Measurements from ENCODE around the gene CABP2. TPM values are rescaled to one million over a fixed set of nuclear protein-coding genes. Genes with fewer than 3 reads are reported as not detected.
"Not testable (repeated sequence)": the region's sequence is repeated elsewhere in the genome, so short reads cannot be mapped to it uniquely, and the experiment has no call there.

Gene CABP2
- total RNA-seq, 1 donor from 2014 or later, result not detected

DNA sequence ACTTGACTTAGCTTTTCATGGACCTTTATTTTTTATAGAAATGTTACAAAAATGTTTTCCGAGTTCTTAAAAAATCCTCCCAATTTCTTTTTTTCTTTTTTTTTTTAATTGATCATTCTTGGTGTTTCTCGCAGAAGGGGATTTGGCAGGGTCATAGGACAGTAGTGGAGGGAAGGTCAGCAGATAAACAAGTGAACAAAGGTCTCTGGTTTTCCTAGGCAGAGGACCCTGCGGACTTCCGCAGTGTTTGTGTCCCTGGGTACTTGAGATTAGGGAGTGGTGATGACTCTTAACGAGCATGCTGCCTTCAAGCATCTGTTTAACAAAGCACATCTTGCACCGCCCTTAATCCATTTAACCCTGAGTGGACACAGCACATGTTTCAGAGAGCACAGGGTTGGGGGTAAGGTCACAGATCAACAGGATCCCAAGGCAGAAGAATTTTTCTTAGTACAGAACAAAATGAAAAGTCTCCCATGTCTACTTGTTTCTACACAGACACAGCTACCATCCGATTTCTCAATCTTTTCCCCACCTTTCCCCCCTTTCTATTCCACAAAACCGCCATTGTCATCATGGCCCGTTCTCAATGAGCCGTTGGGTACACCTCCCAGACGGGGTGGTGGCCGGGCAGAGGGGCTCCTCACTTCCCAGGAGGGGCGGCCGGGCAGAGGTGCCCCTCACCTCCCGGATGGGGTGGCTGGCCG, 45.7 kb downstream of the CABP2 start:
- DNase-seq (ENCODE audit: low read depth), result not testable (repeated sequence)

DNA sequence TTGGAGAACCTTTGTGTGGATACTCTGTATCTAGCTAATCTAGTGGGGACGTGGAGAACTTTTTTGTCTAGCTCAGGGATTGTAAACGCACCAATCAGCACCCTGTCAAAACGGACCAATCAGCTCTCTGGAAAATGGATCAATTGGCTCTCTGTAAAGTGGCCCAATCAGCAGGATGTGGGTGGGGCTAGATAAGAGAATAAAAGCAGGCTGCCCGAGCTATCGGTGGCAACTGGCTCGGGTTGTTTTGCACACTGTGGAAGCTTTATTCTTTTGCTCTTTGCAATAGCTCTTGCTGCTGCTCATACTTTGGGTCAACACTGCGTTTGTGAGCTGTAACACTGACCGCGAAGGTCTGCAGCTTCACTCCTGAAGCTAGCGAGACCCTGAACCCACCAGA, 46.6 kb downstream of the CABP2 start:
- not testable (repeated sequence) for DNase-seq (ENCODE audit: low read depth)

DNA sequence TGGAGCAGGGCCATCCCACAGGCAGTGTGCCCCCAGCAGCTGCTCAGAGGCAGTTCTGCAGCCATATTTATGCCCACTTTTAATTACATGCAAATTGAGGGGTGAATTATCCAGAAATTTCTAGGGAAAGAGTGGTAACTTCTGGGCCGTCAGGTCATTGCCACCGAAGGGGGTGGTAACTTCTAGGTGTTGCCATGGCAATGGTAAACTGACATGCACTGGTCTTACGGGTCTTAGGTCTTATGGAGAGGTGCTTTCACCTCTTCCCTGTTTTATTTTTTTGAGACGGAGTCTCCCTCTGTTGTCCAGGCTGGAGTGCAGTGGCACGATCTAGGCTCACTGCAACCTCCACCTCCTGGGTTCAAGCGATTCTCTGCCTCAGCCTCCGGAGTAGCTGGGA, 50.4 kb downstream of the CABP2 start:
- no peak for DNase-seq (ENCODE audit: low read depth)

DNA sequence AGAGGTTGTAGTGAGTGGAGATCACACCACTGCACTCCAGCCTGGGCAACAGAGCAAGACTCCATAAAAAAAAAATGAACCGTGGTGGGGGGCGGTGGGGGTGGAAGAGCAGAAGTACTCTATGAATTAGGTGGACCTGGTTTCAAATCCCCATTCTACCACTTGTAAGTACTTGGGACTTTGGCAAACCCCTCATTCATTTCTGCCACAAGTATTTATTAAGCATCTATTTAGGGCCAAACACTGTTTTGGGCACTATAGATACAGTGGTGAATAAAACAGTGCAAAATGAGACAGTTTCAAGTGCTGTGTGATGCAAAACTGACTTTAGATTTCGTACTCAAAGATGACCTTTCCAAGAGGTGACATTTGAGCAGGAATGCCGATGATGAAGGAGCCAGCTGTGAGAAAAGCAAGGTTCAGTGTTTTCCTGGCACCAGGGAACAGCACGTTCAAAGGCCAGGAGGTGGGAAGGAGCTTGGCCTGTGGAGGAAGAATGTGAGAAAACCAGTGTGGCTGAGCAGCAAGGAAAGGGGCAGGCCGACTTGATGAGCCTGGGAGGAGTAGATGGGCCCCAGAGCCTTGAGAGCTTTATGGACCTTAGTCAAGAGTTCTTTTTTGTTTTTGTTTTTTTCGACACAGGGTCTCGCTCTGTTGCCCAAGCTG, 52.8 kb downstream of the CABP2 start:
- no peak for DNase-seq (ENCODE audit: low read depth)

- no peak for DNase-seq (ENCODE audit: low read depth)
These were observed 53.8 kb downstream of the CABP2 start for GRCh38 chr11:67469508-67469811.

Small RNAs within 50 kb of the gene (microRNA-seq; reads per million reads assigned to microRNA genes)
- not detected for gene MIR6752

Other genes with a start within 250 kb of the CABP2 start
- 18.6 and 24.5 TPM in 2 replicates for gene ANKRD13D, start 234.1 kb downstream of the CABP2 start, total RNA-seq
- 17.7 and 18.3 TPM in 2 replicates for gene SSH3, start 219.9 kb downstream of the CABP2 start, total RNA-seq
- gene POLD4, start 169.9 kb downstream of the CABP2 start, total RNA-seq, result 105 and 115 TPM in 2 replicates
- gene CLCF1, start 149.8 kb downstream of the CABP2 start, total RNA-seq, result 3.3 and 6.8 TPM in 2 replicates
- 5.5 and 8.1 TPM in 2 replicates for gene RAD9A, start 131.5 kb downstream of the CABP2 start, total RNA-seq
- 229 and 241 TPM in 2 replicates for gene PPP1CA, start 121.6 kb downstream of the CABP2 start, total RNA-seq
- gene TBC1D10C, start 119.4 kb downstream of the CABP2 start, total RNA-seq, result not detected in 2 replicates
- 49.7 and 83.0 TPM in 2 replicates for gene CARNS1, start 107.8 kb downstream of the CABP2 start, total RNA-seq
- 53.3 and 77.4 TPM in 2 replicates for gene RPS6KB2, start 95.0 kb downstream of the CABP2 start, total RNA-seq
- 0.88 and 0.94 TPM in 2 replicates for gene PTPRCAP, start 85.8 kb downstream of the CABP2 start, total RNA-seq
- 64.5 and 66.9 TPM in 2 replicates for gene CORO1B, start 80.0 kb downstream of the CABP2 start, total RNA-seq
- gene GPR152, start 70.7 kb downstream of the CABP2 start, total RNA-seq, result not detected in 2 replicates
- 1.7 and 4.9 TPM in 2 replicates for gene CABP4, start 68.1 kb downstream of the CABP2 start, total RNA-seq
- gene TMEM134, start 54.2 kb downstream of the CABP2 start, total RNA-seq, result 62.2 and 144 TPM in 2 replicates
- gene AIP, start 40.4 kb downstream of the CABP2 start, total RNA-seq, result 47.9 and 56.4 TPM in 2 replicates
- 24.8 and 34.6 TPM in 2 replicates for gene PITPNM1, start 18.1 kb downstream of the CABP2 start, total RNA-seq
- gene CDK2AP2, start 15.3 kb downstream of the CABP2 start, total RNA-seq, result 31.2 and 48.4 TPM in 2 replicates
- 152 and 246 TPM in 2 replicates for gene GSTP1, start 60.4 kb upstream of the CABP2 start, total RNA-seq
- gene NDUFV1, start 83.5 kb upstream of the CABP2 start, total RNA-seq, result 195 and 214 TPM in 2 replicates
- gene NUDT8, start 106.5 kb upstream of the CABP2 start, total RNA-seq, result 2.3 and 5.9 TPM in 2 replicates
- gene TBX10, start 116.3 kb upstream of the CABP2 start, total RNA-seq, result not detected in 2 replicates
- gene ACY3, start 127.3 kb upstream of the CABP2 start, total RNA-seq, result 0.27 TPM in 1 of 2 replicates, not detected in the other
- gene ALDH3B2, start 151.2 kb upstream of the CABP2 start, total RNA-seq, result not detected in 2 replicates

Measured in myocyte (in vitro differentiated cells).